Measurements from ENCODE around the gene ZNF256. TPM values are rescaled to one million over a fixed set of nuclear protein-coding genes. Genes with fewer than 3 reads are reported as not detected.

ZNF256 gene
- total and polyA plus RNA-seq, 2 experiments from 2014 or later = 4.6 to 8.8 TPM

DNA sequence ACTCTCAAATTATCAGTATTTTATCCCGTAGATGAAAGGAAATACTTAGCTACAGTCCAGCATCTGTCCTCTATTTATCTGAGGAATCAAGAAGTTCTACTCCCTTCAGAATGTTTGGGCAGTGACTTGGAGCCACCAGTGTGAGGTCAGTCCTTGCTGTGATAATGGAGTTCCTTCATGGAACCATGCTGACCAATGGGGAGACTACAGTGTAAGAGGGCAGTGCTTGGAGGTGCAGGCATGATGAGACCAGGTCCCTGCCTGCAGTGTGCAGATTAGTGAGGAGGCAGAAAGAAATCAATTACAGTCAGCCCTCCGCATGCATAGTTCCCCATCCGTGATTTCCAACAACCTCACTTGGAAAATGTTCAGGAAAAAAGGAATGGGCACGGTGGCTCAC, 26.9 kb upstream of the ZNF256 start, which contains the start of gene C19orf18:
Gene C19orf18 (minus strand): TSS at position 101 of the 400 bp plus-strand sequence. CDS start 102 bp downstream, outside the sequence.
- Histone ChIP-seq H3K9me3 (ENCODE audit: low read depth) (peaks cover 42% of the 10 kb centered on the region), H3K9me2 (replicated peaks; ENCODE audit: insufficient read depth) (no peaks in the 10 kb centered on the region), H3K27ac (no peak within 1 kb of the TSS), H3K4me3 (no peak within 1 kb of the TSS), H4K20me1 (ENCODE audit: insufficient read depth, poor library complexity, severe bottlenecking) (no peaks in the 10 kb centered on the region), H3K4me1 (ENCODE audit: insufficient read depth) (no peaks in the 10 kb centered on the region), H3K27me3 (no peaks in the 10 kb centered on the region), H2AFZ (no peak within 1 kb of the TSS), H3K79me2 (no peaks in the 10 kb centered on the region), H3K4me2 (no peak within 1 kb of the TSS), H3K36me3 (replicated peaks; ENCODE audit: insufficient read depth, low read depth) (peaks cover 23% of the 10 kb centered on the region)
- WGBS (ENCODE audit: low lambda C conversion rate, missing lambda C conversion rate) = 98% methylated on average over 4 of the region's 4 CpGs
- DNase-seq (ENCODE audit: low spot score) = no peak
- TF ChIP-seq, protein P1, sequence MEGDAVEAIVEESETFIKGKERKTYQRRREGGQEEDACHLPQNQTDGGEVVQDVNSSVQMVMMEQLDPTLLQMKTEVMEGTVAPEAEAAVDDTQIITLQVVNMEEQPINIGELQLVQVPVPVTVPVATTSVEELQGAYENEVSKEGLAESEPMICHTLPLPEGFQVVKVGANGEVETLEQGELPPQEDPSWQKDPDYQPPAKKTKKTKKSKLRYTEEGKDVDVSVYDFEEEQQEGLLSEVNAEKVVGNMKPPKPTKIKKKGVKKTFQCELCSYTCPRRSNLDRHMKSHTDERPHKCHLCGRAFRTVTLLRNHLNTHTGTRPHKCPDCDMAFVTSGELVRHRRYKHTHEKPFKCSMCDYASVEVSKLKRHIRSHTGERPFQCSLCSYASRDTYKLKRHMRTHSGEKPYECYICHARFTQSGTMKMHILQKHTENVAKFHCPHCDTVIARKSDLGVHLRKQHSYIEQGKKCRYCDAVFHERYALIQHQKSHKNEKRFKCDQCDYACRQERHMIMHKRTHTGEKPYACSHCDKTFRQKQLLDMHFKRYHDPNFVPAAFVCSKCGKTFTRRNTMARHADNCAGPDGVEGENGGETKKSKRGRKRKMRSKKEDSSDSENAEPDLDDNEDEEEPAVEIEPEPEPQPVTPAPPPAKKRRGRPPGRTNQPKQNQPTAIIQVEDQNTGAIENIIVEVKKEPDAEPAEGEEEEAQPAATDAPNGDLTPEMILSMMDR (IDR thresholded peaks at IDR 0.05; ENCODE audit: poor library complexity) = no peak
- no peak for TF ChIP-seq EZH2phosphoT487 (IDR thresholded peaks at IDR 0.05; ENCODE audit: low read depth, severe bottlenecking, unreplicated experiment)
- no peak for TF ChIP-seq EZH2 (IDR thresholded peaks at IDR 0.05; ENCODE audit: borderline replicate concordance)

DNA sequence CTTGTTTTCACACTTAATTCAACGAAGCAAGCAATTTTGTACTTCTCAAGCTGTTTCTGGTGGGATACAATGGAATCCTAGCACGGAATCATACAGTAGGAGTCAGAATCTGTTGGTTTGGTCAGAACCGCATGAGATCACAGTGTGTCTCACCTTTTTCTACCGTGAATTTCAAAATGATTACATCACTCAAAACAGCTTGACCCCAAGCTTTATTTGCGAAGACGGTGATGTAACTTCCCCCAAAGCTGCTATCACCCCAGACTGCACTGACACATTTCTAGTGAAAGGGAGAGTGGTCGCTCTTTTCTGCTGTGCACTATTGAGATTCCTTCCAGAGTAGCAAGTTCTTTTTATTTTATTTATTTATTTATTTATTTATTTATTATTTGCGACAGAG, 17.3 kb upstream of the ZNF256 start:
- 88% methylated on average over 8 of the region's 8 CpGs for WGBS (ENCODE audit: low lambda C conversion rate, missing lambda C conversion rate)

DNA sequence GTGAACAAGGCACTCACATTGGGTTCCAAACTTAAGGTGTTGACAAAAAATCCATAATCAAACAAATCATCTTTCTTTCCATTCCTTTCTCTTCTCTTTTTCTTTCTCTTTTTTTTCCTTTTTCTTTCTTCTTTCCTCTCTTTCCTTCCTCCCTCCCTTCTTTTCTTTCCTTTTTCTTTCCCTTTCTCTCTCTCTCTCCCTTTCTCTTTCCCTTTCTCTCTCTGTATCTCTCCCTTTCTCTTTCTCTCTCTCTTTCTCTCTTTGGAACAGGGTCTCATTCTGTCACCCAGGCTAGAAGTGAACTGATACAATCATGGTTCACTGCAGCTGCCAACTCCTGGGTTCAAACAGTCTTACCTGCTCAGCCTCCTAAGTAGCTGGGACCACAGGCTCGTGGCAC, 14.3 kb upstream of the ZNF256 start:
- Histone ChIP-seq H3K27me3 (no peaks in the 10 kb centered on the region), H3K4me1 (ENCODE audit: insufficient read depth) (no peaks in the 10 kb centered on the region), H3K36me3 (replicated peaks; ENCODE audit: insufficient read depth, low read depth) (no peaks in the 10 kb centered on the region), H3K79me2 (no peaks in the 10 kb centered on the region), H3K27ac (no peak overlapping the region), H4K20me1 (ENCODE audit: insufficient read depth, poor library complexity, severe bottlenecking) (no peaks in the 10 kb centered on the region), H3K4me3 (no peak overlapping the region), H3K4me2 (no peak overlapping the region), H2AFZ (no peak overlapping the region), H3K9me2 (replicated peaks; ENCODE audit: insufficient read depth) (no peaks in the 10 kb centered on the region), H3K9me3 (ENCODE audit: low read depth) (no peaks in the 10 kb centered on the region)
- WGBS (ENCODE audit: low lambda C conversion rate, missing lambda C conversion rate) = 73% methylated on average over 1 of the region's 1 CpG
- no peak for DNase-seq (ENCODE audit: low spot score)
- no peak for TF ChIP-seq EZH2phosphoT487 (IDR thresholded peaks at IDR 0.05; ENCODE audit: low read depth, severe bottlenecking, unreplicated experiment)
- TF ChIP-seq EZH2 (IDR thresholded peaks at IDR 0.05; ENCODE audit: borderline replicate concordance) = no peak
- TF ChIP-seq, protein P1 (IDR thresholded peaks at IDR 0.05; ENCODE audit: poor library complexity) = no peak

More for the DNA sequence above, 17.3 kb upstream of the ZNF256 start:
- Histone ChIP-seq H3K9me2 (replicated peaks; ENCODE audit: insufficient read depth) (no peaks in the 10 kb centered on the region), H3K27ac (no peak overlapping the region), H3K4me2 (no peak overlapping the region), H3K36me3 (replicated peaks; ENCODE audit: insufficient read depth, low read depth) (no peaks in the 10 kb centered on the region), H3K79me2 (no peaks in the 10 kb centered on the region), H3K27me3 (no peaks in the 10 kb centered on the region), H2AFZ (no peak overlapping the region), H3K4me1 (ENCODE audit: insufficient read depth) (no peaks in the 10 kb centered on the region), H4K20me1 (ENCODE audit: insufficient read depth, poor library complexity, severe bottlenecking) (no peaks in the 10 kb centered on the region), H3K9me3 (ENCODE audit: low read depth) (no peaks in the 10 kb centered on the region), H3K4me3 (no peak overlapping the region)
- no peak for DNase-seq (ENCODE audit: low spot score)
- TF ChIP-seq, protein P1 (IDR thresholded peaks at IDR 0.05; ENCODE audit: poor library complexity) = no peak
- TF ChIP-seq EZH2 (IDR thresholded peaks at IDR 0.05; ENCODE audit: borderline replicate concordance) (no peak), EZH2phosphoT487 (IDR thresholded peaks at IDR 0.05; ENCODE audit: low read depth, severe bottlenecking, unreplicated experiment) (no peak)

GRCh38 chr19:57954996-57955395, 7.5 kb upstream of the ZNF256 start:
- no peaks in the 10 kb centered on the region for H4K20me1 ChIP-seq (ENCODE audit: insufficient read depth, poor library complexity, severe bottlenecking)
- no peak overlapping the region for H2AFZ ChIP-seq
- H3K36me3 ChIP-seq (replicated peaks; ENCODE audit: insufficient read depth, low read depth) = no peaks in the 10 kb centered on the region
- no peak for DNase-seq (ENCODE audit: low spot score)
- no peaks in the 10 kb centered on the region for H3K79me2 ChIP-seq
- H3K4me2 ChIP-seq = no peak overlapping the region
- H3K4me1 ChIP-seq (ENCODE audit: insufficient read depth) = no peaks in the 10 kb centered on the region
- H3K9me3 ChIP-seq (ENCODE audit: low read depth) = no peaks in the 10 kb centered on the region
- no peaks in the 10 kb centered on the region for H3K27me3 ChIP-seq
- no peaks in the 10 kb centered on the region for H3K9me2 ChIP-seq (replicated peaks; ENCODE audit: insufficient read depth)
- TF ChIP-seq, protein P1 (IDR thresholded peaks at IDR 0.05; ENCODE audit: poor library complexity) = no peak
- TF ChIP-seq EZH2phosphoT487 (IDR thresholded peaks at IDR 0.05; ENCODE audit: low read depth, severe bottlenecking, unreplicated experiment) (no peak), EZH2 (IDR thresholded peaks at IDR 0.05; ENCODE audit: borderline replicate concordance) (no peak)
- H3K4me3 ChIP-seq = no peak overlapping the region
- no peak overlapping the region for H3K27ac ChIP-seq
- 78% methylated on average over 4 of the region's 4 CpGs for whole genome bisulfite sequencing (ENCODE audit: low lambda C conversion rate, missing lambda C conversion rate)
